ENCODE measurements around the gene CYP2J2.
"Not testable (repeated sequence)": the region's sequence is repeated elsewhere in the genome, so short reads cannot be mapped to it uniquely, and the experiment has no call there.

Gene CYP2J2

DNA sequence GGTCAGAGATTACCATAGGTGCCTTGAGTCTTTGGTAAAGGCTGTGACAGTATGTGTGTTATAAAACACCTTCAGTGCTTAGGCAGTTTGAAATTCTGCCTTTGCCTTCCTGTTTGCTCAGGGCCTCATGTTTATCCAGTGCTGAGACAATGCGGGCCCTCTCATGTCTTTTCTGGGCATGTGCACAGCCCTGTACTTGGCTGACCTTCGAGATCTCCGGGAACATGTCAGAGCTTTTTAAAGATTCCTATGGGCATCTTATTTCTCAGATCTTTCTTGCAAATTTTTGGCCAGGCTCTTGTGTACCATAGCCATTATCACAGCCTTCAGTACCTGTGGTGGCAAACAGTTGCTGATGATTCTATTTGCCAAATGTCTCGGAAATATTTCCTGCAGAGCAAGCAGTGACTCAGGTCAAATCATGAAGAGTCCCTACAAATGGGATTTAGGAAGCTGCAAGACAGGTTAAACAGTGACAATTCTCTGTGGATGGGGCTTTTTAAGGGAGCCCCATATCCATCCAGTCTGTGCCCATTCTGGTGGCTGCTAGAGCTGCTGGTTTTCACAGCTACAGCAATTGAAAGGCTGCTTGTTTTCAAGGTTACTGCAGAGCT is 69.7 kb downstream of the CYP2J2 start:
- peaks cover 7% of the 10 kb centered on the region for H3K36me3 Mint-ChIP-seq (ENCODE audit: low read depth)
- H3K4me3 Mint-ChIP-seq: no peak overlapping the region
- peaks cover 8% of the 10 kb centered on the region for H3K9me3 Mint-ChIP-seq
- peaks cover 10% of the 10 kb centered on the region for H3K4me1 Mint-ChIP-seq
- H3K27ac Mint-ChIP-seq: no peak overlapping the region
- TF ChIP-seq, protein P1, sequence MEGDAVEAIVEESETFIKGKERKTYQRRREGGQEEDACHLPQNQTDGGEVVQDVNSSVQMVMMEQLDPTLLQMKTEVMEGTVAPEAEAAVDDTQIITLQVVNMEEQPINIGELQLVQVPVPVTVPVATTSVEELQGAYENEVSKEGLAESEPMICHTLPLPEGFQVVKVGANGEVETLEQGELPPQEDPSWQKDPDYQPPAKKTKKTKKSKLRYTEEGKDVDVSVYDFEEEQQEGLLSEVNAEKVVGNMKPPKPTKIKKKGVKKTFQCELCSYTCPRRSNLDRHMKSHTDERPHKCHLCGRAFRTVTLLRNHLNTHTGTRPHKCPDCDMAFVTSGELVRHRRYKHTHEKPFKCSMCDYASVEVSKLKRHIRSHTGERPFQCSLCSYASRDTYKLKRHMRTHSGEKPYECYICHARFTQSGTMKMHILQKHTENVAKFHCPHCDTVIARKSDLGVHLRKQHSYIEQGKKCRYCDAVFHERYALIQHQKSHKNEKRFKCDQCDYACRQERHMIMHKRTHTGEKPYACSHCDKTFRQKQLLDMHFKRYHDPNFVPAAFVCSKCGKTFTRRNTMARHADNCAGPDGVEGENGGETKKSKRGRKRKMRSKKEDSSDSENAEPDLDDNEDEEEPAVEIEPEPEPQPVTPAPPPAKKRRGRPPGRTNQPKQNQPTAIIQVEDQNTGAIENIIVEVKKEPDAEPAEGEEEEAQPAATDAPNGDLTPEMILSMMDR (IDR thresholded peaks at IDR 0.05): no peak
- DNase-seq: no peak
- H3K27me3 Mint-ChIP-seq (ENCODE audit: low read depth, poor library complexity): no peaks in the 10 kb centered on the region

DNA sequence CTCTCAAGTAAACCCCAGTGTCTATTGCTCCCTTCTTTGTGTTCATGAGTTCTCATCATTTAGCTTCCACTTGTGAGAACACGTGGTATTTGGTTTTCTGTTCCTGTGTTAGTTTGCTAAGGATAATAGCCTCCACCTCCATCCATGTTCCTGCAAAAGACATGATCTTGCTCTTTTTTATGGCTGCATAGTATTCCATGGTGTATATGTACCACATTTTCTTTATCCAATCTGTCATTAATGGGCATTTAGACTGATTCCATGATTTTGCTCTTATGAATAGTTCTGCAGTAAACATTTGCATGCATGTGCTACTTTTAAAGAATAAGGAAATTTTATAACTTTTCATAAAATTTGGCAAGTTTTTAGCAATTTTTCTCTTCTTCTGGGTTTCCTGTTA is 71.3 kb downstream of the CYP2J2 start:
- not testable (repeated sequence) for DNase-seq; H3K36me3 Mint-ChIP-seq (ENCODE audit: low read depth); H3K27me3 Mint-ChIP-seq (ENCODE audit: low read depth, poor library complexity); H3K9me3 Mint-ChIP-seq; H3K27ac Mint-ChIP-seq; H3K4me3 Mint-ChIP-seq
- H3K4me1 Mint-ChIP-seq: peaks cover 10% of the 10 kb centered on the region

DNA sequence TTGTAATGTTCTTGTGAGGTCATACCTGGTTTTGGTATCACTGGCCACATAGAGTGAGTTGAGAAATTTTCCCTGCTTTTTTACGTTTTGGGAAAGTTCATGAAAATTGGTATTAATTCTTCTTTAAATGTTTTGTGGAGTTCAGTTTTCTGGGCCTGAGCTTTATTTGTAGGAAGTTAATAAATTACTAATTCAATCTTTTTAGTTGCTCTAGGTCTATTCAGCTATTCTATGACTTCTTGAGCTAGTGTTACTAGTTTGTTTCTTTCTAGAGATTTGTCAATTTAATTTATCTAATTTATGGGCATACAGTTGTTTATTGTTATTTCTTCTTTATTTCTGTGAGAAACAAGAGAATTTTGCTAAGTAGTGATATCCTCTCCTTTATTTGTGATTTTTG is 74.5 kb downstream of the CYP2J2 start:
- DNase-seq: no peak
- Mint-ChIP-seq H3K4me1 (peaks cover 9% of the 10 kb centered on the region), H3K4me3 (no peak overlapping the region), H3K36me3 (ENCODE audit: low read depth) (peaks cover 10% of the 10 kb centered on the region), H3K27me3 (ENCODE audit: low read depth, poor library complexity) (no peaks in the 10 kb centered on the region), H3K27ac (no peak overlapping the region), H3K9me3 (peaks cover 8% of the 10 kb centered on the region)
- TF ChIP-seq, protein P1 (IDR thresholded peaks at IDR 0.05): no peak

DNA sequence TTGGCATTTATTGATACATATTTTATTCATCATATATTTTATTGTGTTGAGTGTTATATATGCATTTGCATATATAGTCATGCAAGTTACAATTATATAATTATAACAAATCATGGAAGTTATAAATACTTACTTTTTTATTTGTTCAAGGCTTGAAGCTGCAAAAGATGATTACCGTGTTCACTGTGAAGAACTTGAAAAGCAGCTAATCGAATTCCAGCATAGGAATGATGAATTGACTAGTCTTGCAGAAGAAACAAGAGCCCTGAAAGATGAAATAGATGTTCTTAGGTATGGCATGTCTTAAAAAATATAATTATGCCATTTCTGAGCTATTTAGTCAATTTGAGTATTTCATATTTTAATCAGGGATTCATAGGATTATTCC is 79.7 kb downstream of the CYP2J2 start:
- no peak for DNase-seq
- no peak overlapping the region for H3K4me3 Mint-ChIP-seq
- peaks cover 9% of the 10 kb centered on the region for H3K27me3 Mint-ChIP-seq (ENCODE audit: low read depth, poor library complexity)
- H3K27ac Mint-ChIP-seq: no peak overlapping the region
- no peaks in the 10 kb centered on the region for H3K4me1 Mint-ChIP-seq
- no peaks in the 10 kb centered on the region for H3K9me3 Mint-ChIP-seq
- peaks cover 11% of the 10 kb centered on the region for H3K36me3 Mint-ChIP-seq (ENCODE audit: low read depth)
- TF ChIP-seq, protein P1 (IDR thresholded peaks at IDR 0.05): no peak

DNA sequence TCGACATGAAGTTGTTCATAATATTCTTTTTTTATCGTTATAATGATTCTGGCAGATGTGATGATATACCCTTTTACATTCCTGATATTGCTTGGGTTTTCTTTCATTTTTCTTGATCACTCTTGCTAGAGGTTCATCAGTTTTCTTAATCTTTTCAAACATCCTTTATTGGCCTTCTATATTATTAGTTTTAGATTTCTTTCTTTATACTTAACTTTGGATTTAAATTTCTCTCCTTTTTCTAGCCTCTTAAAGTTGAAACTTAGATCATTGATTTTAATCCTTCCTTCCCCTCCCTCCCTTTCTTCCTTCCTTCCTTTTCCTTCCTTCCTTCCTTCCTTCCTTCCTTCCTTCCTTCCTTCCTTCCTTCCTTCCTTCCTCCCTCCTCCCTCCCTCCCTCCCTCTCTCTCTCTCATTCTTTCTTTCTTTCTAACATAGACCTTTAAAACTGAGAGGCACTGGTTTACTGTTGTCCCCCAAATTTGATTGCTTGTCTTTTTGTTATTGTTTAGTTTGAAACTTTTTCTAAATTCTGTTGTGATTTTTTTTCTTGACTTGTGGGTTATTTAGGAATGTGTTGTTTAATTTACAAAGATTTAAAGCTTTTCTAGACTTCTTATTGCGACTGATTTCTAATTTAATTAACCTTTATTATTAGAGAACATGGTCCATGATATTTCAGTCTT is 80.2 kb downstream of the CYP2J2 start:
- Mint-ChIP-seq H3K9me3 (no peaks in the 10 kb centered on the region), H3K27ac (no peak overlapping the region), H3K4me3 (no peak overlapping the region), H3K36me3 (ENCODE audit: low read depth) (peaks cover 11% of the 10 kb centered on the region), H3K27me3 (ENCODE audit: low read depth, poor library complexity) (peaks cover 9% of the 10 kb centered on the region), H3K4me1 (no peaks in the 10 kb centered on the region)
- no peak for DNase-seq
- TF ChIP-seq, protein P1 (IDR thresholded peaks at IDR 0.05): no peak

DNA sequence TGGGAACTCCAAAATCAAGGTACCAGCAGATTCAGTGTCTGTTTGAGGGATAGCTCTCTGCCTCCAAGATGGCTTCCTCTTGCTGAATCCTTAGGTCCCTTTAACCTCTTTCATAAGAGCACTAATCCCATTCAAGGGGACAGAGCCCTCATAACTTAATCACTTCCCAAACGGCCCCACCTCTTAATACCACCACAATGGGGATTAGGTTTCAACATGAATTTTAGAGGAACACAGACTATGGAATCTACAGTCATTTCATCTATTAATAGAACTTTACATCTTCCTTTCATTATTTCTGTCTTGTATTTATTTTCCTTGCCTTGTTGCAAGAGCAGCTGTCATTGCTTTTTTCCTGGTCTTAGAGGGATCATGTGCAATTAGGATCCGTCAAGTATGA is 81.5 kb downstream of the CYP2J2 start:
- Mint-ChIP-seq H3K36me3 (ENCODE audit: low read depth) (peaks cover 9% of the 10 kb centered on the region), H3K27me3 (ENCODE audit: low read depth, poor library complexity) (peaks cover 9% of the 10 kb centered on the region), H3K27ac (no peak overlapping the region), H3K9me3 (no peaks in the 10 kb centered on the region), H3K4me1 (no peaks in the 10 kb centered on the region), H3K4me3 (no peak overlapping the region)
- no peak for DNase-seq
- TF ChIP-seq, protein P1 (IDR thresholded peaks at IDR 0.05): no peak
